H9 (cell line): ENCODE data around the gene GRIK3. TPM values are rescaled to one million over a fixed set of nuclear protein-coding genes. Genes with fewer than 3 reads are reported as not detected.

ENCODE experiments used
- DNase-seq: peaks from one replicate; pipeline ENCODE4 v3.0.0-alpha.2; 2017
- H2AFZ ChIP-seq: one replicate; pipeline ENCODE4 v1.6.1; 2013; ENCODE audit warnings: mild to moderate bottlenecking, low read length, control low read depth, moderate library complexity
- H2AK5ac ChIP-seq: 2 replicates; pipeline ENCODE4 v1.6.1; 2013; ENCODE audit warnings: low read length, control low read depth, mixed read lengths; ENCODE audit not compliant: insufficient read length
- H2BK120ac ChIP-seq: one replicate; pipeline ENCODE4 v1.6.1; 2013; ENCODE audit warnings: low read depth, mild to moderate bottlenecking, low read length, control low read depth, inconsistent platforms; ENCODE audit not compliant: poor library complexity, severe bottlenecking
- H2BK12ac ChIP-seq: 2 replicates; pipeline ENCODE4 v1.6.1; 2013; ENCODE audit warnings: low read length, control low read depth, mixed read lengths, low read depth; ENCODE audit not compliant: insufficient read length
- H2BK15ac ChIP-seq: 2 replicates; pipeline ENCODE4 v1.6.1; 2013; ENCODE audit warnings: low read depth, low read length, control low read depth
- H2BK20ac ChIP-seq: one replicate; pipeline ENCODE4 v1.6.1; 2013; ENCODE audit warnings: low read depth, mild to moderate bottlenecking, low read length, control low read depth, inconsistent platforms; ENCODE audit not compliant: poor library complexity, severe bottlenecking
- H2BK5ac ChIP-seq: 2 replicates; pipeline ENCODE4 v1.6.1; 2013; ENCODE audit warnings: low read length, control low read depth, mixed read lengths; ENCODE audit not compliant: insufficient read length
- H3K14ac ChIP-seq: 2 replicates; pipeline ENCODE4 v1.6.1; 2013; ENCODE audit warnings: low read length, control low read depth; ENCODE audit not compliant: insufficient read depth
- H3K18ac ChIP-seq: 2 replicates; pipeline ENCODE4 v1.6.1; 2013; ENCODE audit warnings: low read depth, mild to moderate bottlenecking, mixed read lengths, low read length, control low read depth; ENCODE audit not compliant: insufficient read length
- H3K23ac ChIP-seq: 2 replicates; pipeline ENCODE4 v1.6.1; 2013; ENCODE audit warnings: low read length, control low read depth, mixed read lengths, low read depth; ENCODE audit not compliant: insufficient read length
- H3K23me2 ChIP-seq: 2 replicates; pipeline ENCODE4 v1.6.1; 2013; ENCODE audit warnings: low read depth, mild to moderate bottlenecking, mixed read lengths, low read length, control low read depth; ENCODE audit not compliant: insufficient read length, poor library complexity, severe bottlenecking
- H3K27ac ChIP-seq: 2 replicates; pipeline ENCODE4 v1.5.1; 2013; ENCODE audit warnings: low read length, control low read depth, mixed read lengths, low read depth; ENCODE audit not compliant: insufficient read length
- H3K27me3 ChIP-seq: 2 replicates; pipeline ENCODE4 v1.6.1; 2013; ENCODE audit warnings: low read length, control low read depth, inconsistent platforms; ENCODE audit not compliant: insufficient read depth
- H3K4ac ChIP-seq: 2 replicates; pipeline ENCODE4 v1.6.1; 2013; ENCODE audit warnings: low read depth, mild to moderate bottlenecking, control low read depth, inconsistent platforms, low read length, moderate library complexity
- H3K4me1 ChIP-seq: 2 replicates; pipeline ENCODE4 v1.6.1; 2013; ENCODE audit warnings: low read length, control low read depth, inconsistent platforms; ENCODE audit not compliant: insufficient read depth
- H3K4me2 ChIP-seq: 2 replicates; pipeline ENCODE4 v1.6.1; 2013; ENCODE audit warnings: low read length, control low read depth, mixed read lengths; ENCODE audit not compliant: insufficient read length, insufficient read depth
- H3K56ac ChIP-seq: 2 replicates; pipeline ENCODE4 v1.6.1; 2013; ENCODE audit warnings: low read depth, mild to moderate bottlenecking, mixed read lengths, low read length, control low read depth; ENCODE audit not compliant: insufficient read length
- H3K79me1 ChIP-seq: 2 replicates; pipeline ENCODE4 v1.6.1; 2013; ENCODE audit warnings: low read depth, mild to moderate bottlenecking, moderate library complexity, low read length, control low read depth, inconsistent platforms; ENCODE audit not compliant: insufficient read depth, poor library complexity, severe bottlenecking
- H3K79me2 ChIP-seq: 2 replicates; pipeline ENCODE4 v1.6.1; 2013; ENCODE audit warnings: low read length, control low read depth, inconsistent platforms; ENCODE audit not compliant: insufficient read depth
- H3K9ac ChIP-seq: 2 replicates; pipeline ENCODE4 v1.6.1; 2013; ENCODE audit warnings: low read length, control low read depth, mixed read lengths; ENCODE audit not compliant: insufficient read length; ENCODE audit errors: extremely low read depth
- H3K9me3 ChIP-seq: one replicate; pipeline ENCODE4 v1.6.1; 2013; ENCODE audit warnings: low read depth, low read length, inconsistent platforms; ENCODE audit not compliant: control insufficient read depth
- H3T11ph ChIP-seq: one replicate; pipeline ENCODE4 v1.6.1; 2013; ENCODE audit warnings: mild to moderate bottlenecking, low read length, control low read depth, inconsistent platforms
- H4K20me1 ChIP-seq: one replicate; pipeline ENCODE4 v1.6.1; 2013; ENCODE audit not compliant: control insufficient read depth, insufficient read length, insufficient read depth
- H4K5ac ChIP-seq: 2 replicates; pipeline ENCODE4 v1.6.1; 2013; ENCODE audit warnings: low read depth, mild to moderate bottlenecking, mixed read lengths, low read length, control low read depth; ENCODE audit not compliant: insufficient read length
- H4K8ac ChIP-seq: replicated peaks from 2 replicates; pipeline ENCODE4 v1.6.1; 2013; ENCODE audit warnings: low read length, control low read depth, mixed read lengths, low read depth; ENCODE audit not compliant: insufficient read length
- H4K91ac ChIP-seq: 2 replicates; pipeline ENCODE4 v1.6.1; 2013; ENCODE audit warnings: low read depth, mild to moderate bottlenecking, moderate library complexity, mixed read lengths, low read length, control low read depth; ENCODE audit not compliant: insufficient read length
- H3K27ac Mint-ChIP-seq, 3 experiments: 2 replicates in 2 of 3; 3 replicates in 1 of 3; pipeline ENCODE4 v1.8.0; 2020 to 2021; ENCODE audit warnings: mixed read lengths in 3 of 3, mild to moderate bottlenecking in 1 of 3, moderate library complexity in 1 of 3
- H3K27me3 Mint-ChIP-seq: 2 replicates; pipeline ENCODE4 v1.8.0; 2021; ENCODE audit warnings: low read depth, mild to moderate bottlenecking, moderate library complexity, mixed read lengths
- H3K36me3 Mint-ChIP-seq, 3 experiments: 2 replicates in 2 of 3; 3 replicates in 1 of 3; pipeline ENCODE4 v1.8.0; 2020 to 2021; ENCODE audit warnings: low read depth in 3 of 3, mixed read lengths in 3 of 3; ENCODE audit not compliant: insufficient read depth in 1 of 3
- H3K4me1 Mint-ChIP-seq, 2 experiments: 2 replicates each; pipeline ENCODE4 v1.8.0; 2020; ENCODE audit warnings: mixed read lengths in 2 of 2
- H3K4me3 Mint-ChIP-seq, 2 experiments: 2 replicates in 1 of 2; 3 replicates in 1 of 2; pipeline ENCODE4 v1.8.0; 2020 to 2021; ENCODE audit warnings: mild to moderate bottlenecking in 2 of 2, mixed read lengths in 2 of 2, moderate library complexity in 1 of 2
- H3K9me3 Mint-ChIP-seq, 2 experiments: 2 replicates in 1 of 2; 3 replicates in 1 of 2; pipeline ENCODE4 v1.8.0; 2020; ENCODE audit warnings: mild to moderate bottlenecking in 2 of 2, mixed read lengths in 2 of 2, moderate library complexity in 1 of 2
- WGBS: extraction: QIAGEN DNeasy Blood & Tissue Kit; methylation state at CpG from one replicate; pipeline ENCODE4 v1.1.7; 2013; ENCODE audit warnings: missing lambda C conversion rate, low lambda C conversion rate, mixed read lengths; ENCODE audit not compliant: insufficient read length; ENCODE audit errors: extremely low coverage; 5-methylcytosine and 5-hydroxymethylcytosine counted together
- total RNA-seq: library from RNA; stranded (reverse); gene quantifications from 2 replicates; pipeline ENCODE4 v1.2.1, GENCODE V29; 2021
- TF ChIP-seq, protein P1 (sequence below): fragments of 200-600 bp; sonication (generic); conservative IDR thresholded peaks from 3 replicates; pipeline ENCODE4 v1.8.0; 2021; ENCODE audit warnings: antibody characterized with exemption, mild to moderate bottlenecking

Gene GRIK3
- total RNA-seq, 1 experiment from 2014 or later: 1.7 TPM

DNA sequence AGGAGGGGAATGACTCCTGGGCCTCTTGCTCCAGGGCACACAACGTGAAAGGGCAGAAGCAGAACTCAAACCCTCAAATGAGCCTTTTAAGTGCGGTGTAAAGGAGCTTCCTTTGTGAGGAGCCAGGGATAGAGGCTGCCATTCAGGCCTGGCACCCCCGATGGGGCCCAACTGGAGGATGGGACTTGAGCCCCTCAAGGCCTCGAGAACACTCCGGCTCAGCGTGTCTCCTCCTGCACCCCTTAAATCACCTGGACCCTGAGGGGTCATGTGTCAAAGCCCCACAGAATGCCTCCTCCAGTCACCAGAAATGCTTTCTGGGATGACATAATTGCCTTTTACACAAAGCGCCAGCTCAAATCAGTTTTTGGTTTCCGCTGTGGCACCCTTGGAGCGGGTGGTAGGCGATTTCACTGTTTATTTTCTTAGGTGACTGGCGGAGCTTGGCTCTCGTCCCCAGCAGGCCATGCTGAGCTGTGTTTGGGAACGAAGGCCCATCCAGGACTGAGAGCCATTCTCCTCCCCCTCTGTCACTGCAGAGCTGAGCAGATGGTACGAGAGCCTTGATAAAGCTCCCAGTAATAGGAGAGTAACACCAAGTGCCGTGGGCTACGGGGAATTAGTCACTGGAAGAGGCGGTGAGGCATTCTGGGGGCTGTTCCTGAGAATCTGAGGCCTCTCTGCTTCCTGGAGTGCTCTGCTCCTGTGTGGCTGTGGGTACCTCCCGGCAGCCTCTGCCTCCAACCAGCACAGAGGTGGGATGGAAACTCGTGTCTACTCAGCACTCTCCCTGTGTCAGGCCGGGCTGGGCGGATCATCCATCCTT lies 163.0 kb downstream of the GRIK3 start:
- no peak overlapping the region for H3K14ac ChIP-seq
- no peak for DNase-seq
- no peak overlapping the region for H2BK15ac ChIP-seq
- no peak overlapping the region for H4K8ac ChIP-seq
- no peak overlapping the region for H3K4me2 ChIP-seq
- Mint-ChIP-seq H3K4me1 (peaks cover 4 to 5% of the 10 kb centered on the region in 2 experiments; a peak in 3 of 4 replicates), H3K27ac (peak overlapping the region in 1 of 3 experiments; percentile 74; a peak in 1 of 7 replicates), H3K4me3 (no peak overlapping the region), H3K27me3 (peaks cover 5% of the 10 kb centered on the region), H3K36me3 (no peaks in the 10 kb centered on the region), H3K9me3 (no peaks in the 10 kb centered on the region)
- H2AFZ ChIP-seq: no peak overlapping the region
- TF ChIP-seq, protein P1, sequence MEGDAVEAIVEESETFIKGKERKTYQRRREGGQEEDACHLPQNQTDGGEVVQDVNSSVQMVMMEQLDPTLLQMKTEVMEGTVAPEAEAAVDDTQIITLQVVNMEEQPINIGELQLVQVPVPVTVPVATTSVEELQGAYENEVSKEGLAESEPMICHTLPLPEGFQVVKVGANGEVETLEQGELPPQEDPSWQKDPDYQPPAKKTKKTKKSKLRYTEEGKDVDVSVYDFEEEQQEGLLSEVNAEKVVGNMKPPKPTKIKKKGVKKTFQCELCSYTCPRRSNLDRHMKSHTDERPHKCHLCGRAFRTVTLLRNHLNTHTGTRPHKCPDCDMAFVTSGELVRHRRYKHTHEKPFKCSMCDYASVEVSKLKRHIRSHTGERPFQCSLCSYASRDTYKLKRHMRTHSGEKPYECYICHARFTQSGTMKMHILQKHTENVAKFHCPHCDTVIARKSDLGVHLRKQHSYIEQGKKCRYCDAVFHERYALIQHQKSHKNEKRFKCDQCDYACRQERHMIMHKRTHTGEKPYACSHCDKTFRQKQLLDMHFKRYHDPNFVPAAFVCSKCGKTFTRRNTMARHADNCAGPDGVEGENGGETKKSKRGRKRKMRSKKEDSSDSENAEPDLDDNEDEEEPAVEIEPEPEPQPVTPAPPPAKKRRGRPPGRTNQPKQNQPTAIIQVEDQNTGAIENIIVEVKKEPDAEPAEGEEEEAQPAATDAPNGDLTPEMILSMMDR: no peak
- H3K4me1 ChIP-seq: no peaks in the 10 kb centered on the region
- H3K9me3 ChIP-seq: no peaks in the 10 kb centered on the region
- no CpG with 5 or more reads among the region's 21 CpGs for WGBS
- no peak overlapping the region for H3K56ac ChIP-seq
- H2BK12ac ChIP-seq: no peak overlapping the region
- no peak overlapping the region for H2BK120ac ChIP-seq
- no peak overlapping the region for H3T11ph ChIP-seq
- no peak overlapping the region for H3K9ac ChIP-seq
- H3K27me3 ChIP-seq: no peaks in the 10 kb centered on the region
- no peak overlapping the region for H3K27ac ChIP-seq
- no peak overlapping the region for H4K91ac ChIP-seq
- no peaks in the 10 kb centered on the region for H3K79me1 ChIP-seq
- no peak overlapping the region for H2AK5ac ChIP-seq
- no peaks in the 10 kb centered on the region for H3K79me2 ChIP-seq
- no peak overlapping the region for H2BK5ac ChIP-seq
- no peaks in the 10 kb centered on the region for H4K20me1 ChIP-seq
- no peak overlapping the region for H3K18ac ChIP-seq
- no peak overlapping the region for H4K5ac ChIP-seq
- no peak overlapping the region for H2BK20ac ChIP-seq
- H3K23me2 ChIP-seq: no peaks in the 10 kb centered on the region
- no peak overlapping the region for H3K23ac ChIP-seq
- no peak overlapping the region for H3K4ac ChIP-seq
